Sigmoid colon (tissue), 4 donors: ENCODE data around the gene PINK1.

Source experiments
- CTCF ChIP-seq, 4 experiments: fragments of 450-650 bp in 3 of 4; fragments of 200-600 bp in 1 of 4; IDR thresholded peaks; one replicate each; pipeline ENCODE4 v1.5.1; 2016 to 2019; ENCODE audit warnings: antibody characterized with exemption in 4 of 4, mild to moderate bottlenecking in 3 of 4, moderate library complexity in 2 of 4
- EP300 ChIP-seq, 4 donors: sonication (generic); formaldehyde crosslinking; IDR thresholded peaks; one replicate each; pipeline ENCODE4 v1.6.1; 2017; ENCODE audit warnings: antibody characterized with exemption in 4 of 4
- POLR2A ChIP-seq, 2 donors: fragments of 450-650 bp; IDR thresholded peaks; one replicate each; pipeline ENCODE4 v1.6.1; 2016; ENCODE audit warnings: antibody characterized with exemption in 2 of 2, mild to moderate bottlenecking in 2 of 2, moderate library complexity in 2 of 2
- POLR2AphosphoS5 ChIP-seq, 4 donors: sonication (generic); formaldehyde crosslinking; IDR thresholded peaks; one replicate each; pipeline ENCODE4 v1.6.1; 2017; ENCODE audit warnings: antibody characterized with exemption in 4 of 4

- TF ChIP-seq POLR2AphosphoS5 (IDR thresholded peaks at IDR 0.05) (no peak), CTCF (IDR thresholded peaks at IDR 0.05) (no peak), EP300 (IDR thresholded peaks at IDR 0.05) (no peak), POLR2A (IDR thresholded peaks at IDR 0.05) (no peak)
Measured at GRCh38 chr1:20681999-20682398, 48.7 kb downstream of the PINK1 start.
